SK-N-MC (cell line): ENCODE data around the gene LONP1.

Experiments
- DNase-seq: peaks from one replicate; pipeline ENCODE4 v3.0.0-alpha.2; 2011; ENCODE audit warnings: low read depth, low spot score
- H3K27ac ChIP-seq: fragments of 200-600 bp; sonication (generic); 2 replicates; pipeline ENCODE4 v1.5.1; 2016; ENCODE audit warnings: mixed run types
- H3K36me3 ChIP-seq: fragments of 200-600 bp; sonication (generic); 2 replicates; pipeline ENCODE4 v1.6.1; 2017; ENCODE audit warnings: antibody characterized with exemption, low read length, mixed read lengths; ENCODE audit not compliant: insufficient read depth
- H3K4me3 ChIP-seq: fragments of 200-600 bp; sonication (generic); 2 replicates; pipeline ENCODE4 v1.5.1; 2016
- H3K9ac ChIP-seq: fragments of 200-600 bp; sonication (generic); 2 replicates; pipeline ENCODE4 v1.8.0; 2017; ENCODE audit warnings: mixed run types, mixed read lengths; ENCODE audit not compliant: insufficient read length
- H3K9me3 ChIP-seq: fragments of 200-600 bp; sonication (generic); 2 replicates; pipeline ENCODE4 v1.6.1; 2017; ENCODE audit warnings: low read depth, mild to moderate bottlenecking, antibody characterized with exemption, low read length, moderate library complexity, mixed read lengths
- EZH2 ChIP-seq: fragments of 200-600 bp; sonication (generic); IDR thresholded peaks from one replicate; pipeline ENCODE4 v1.6.1; 2017; ENCODE audit warnings: antibody characterized with exemption
- FOXP2 ChIP-seq: optimal IDR thresholded peaks from 2 replicates; pipeline ENCODE3; 2011; ENCODE audit warnings: mild to moderate bottlenecking, moderate library complexity; ENCODE audit not compliant: insufficient read depth; ENCODE audit errors: extremely low read length, control extremely low read depth
- POLR2AphosphoS5 ChIP-seq: IDR thresholded peaks from 2 replicates; pipeline ENCODE4 v1.6.1; 2012; ENCODE audit warnings: mild to moderate bottlenecking, low read depth, low read length, borderline replicate concordance

LONP1 gene

DNA sequence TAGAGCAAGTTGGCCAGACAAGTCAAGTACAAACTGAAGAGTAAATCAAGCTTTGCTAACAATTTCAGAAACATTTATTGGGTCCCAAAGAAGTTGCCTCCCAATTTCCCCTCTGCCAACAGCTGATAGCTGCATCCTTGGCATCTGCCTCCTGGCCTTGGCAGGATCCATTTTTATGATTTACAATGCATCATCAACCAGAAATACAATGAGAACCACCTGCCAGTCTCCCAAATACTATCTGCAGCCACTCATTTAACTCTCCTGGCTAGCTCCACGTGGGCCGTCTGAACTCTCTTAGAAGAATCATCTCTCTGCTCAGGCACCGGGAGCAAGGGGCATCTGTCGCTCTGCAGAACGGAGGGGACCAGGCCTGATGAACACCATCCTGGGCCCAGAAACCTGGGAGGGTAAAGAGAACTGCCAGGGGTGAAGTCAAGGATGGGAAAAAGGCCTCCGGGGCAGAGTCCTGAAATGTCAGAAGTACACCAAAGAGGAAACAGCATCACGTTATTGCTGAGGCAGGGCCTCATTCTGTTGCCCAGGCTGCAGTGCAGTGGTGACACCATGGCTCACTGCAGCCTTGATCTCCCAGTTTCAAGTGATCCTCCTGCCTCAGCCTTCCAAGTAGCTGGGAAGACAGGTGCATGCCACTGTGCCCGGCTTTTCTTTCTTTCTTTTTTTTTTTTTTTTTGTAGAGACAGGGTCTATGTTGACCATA is 2.6 kb downstream of the LONP1 start:
- peak overlapping the region; percentile 98 for H3K27ac ChIP-seq
- TF ChIP-seq POLR2AphosphoS5 (no peak), FOXP2 (no peak), EZH2 (no peak)
- peak overlapping the region; percentile 100 for H3K9ac ChIP-seq
- H3K4me3 ChIP-seq = peak overlapping the region; percentile 96; the same call in 1 of the 2 replicates
- H3K9me3 ChIP-seq = no peaks in the 10 kb centered on the region
- no peak for DNase-seq
- peaks cover 48% of the 10 kb centered on the region for H3K36me3 ChIP-seq

DNA sequence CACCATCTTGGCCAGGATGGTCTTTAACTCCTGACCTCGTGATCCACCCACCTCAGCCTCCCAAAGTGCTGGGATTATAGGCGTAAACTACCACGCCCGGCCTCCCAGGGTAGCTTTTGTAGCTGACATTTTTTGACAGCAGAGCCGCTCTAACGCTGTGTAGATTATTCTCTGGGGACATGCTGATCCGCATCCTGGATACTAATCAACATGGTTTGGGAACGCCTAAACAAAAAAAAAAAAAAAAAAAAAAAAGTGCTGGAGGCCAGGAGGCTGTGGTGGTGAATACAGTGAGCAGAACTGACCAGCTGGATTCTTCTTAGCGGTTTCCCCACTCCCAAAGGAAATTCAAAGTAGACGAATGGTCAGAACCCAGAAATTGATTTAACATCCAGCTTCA is 5.1 kb downstream of the LONP1 start:
- Histone ChIP-seq H3K9ac (no peak overlapping the region), H3K27ac (no peak overlapping the region), H3K4me3 (no peak overlapping the region), H3K36me3 (peaks cover 71% of the 10 kb centered on the region), H3K9me3 (no peaks in the 10 kb centered on the region)
- DNase-seq = no peak
- TF ChIP-seq FOXP2 = no peak
- no peak for TF ChIP-seq EZH2
- no peak for TF ChIP-seq POLR2AphosphoS5

DNA sequence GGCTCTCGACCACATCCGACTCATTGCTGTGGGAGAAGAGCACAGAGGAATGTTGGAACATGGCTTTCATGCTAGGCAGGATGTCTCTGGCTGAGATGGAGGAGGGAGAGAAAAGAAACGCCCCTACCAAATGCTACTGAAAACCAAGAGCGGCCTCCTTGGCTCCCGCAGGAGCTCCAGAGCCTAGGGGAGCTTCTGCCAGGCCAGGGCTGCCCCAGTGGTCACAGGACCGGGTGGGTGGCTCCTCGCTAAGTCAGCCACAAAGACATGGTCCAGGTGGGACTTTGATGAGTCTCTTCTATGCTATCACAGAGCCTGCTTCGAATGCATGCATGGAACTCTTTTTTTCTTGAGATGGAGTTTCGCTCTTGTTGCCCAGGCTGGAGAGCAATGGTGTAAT is 6.7 kb downstream of the LONP1 start:
- Histone ChIP-seq H3K4me3 (no peak overlapping the region), H3K9ac (no peak overlapping the region), H3K9me3 (no peaks in the 10 kb centered on the region), H3K36me3 (peaks cover 77% of the 10 kb centered on the region), H3K27ac (no peak overlapping the region)
- TF ChIP-seq EZH2 (no peak), FOXP2 (no peak), POLR2AphosphoS5 (no peak)
- DNase-seq = no peak

DNA sequence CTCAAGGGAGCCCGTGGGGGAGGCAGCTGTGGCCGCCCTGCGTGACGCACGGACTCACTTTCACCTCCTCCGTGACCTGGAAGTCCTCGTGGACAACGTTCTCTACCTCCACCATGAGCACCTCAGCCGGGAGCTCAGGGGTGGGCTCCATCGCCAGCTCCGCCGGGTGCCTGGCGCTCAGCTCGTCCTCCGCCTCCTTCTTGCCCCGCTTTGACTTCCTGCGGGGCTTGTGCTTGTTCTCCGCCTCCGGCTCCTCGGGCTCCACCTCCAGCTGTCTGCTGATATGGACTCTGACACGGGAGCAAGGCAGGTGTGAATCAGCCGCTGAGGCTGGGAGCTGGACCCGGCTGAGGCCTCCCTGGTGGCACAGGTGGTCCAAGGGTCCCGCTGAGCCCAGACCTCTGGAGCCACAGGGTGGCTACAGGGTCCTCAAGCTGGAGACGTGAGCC is 8.2 kb downstream of the LONP1 start:
- H3K27ac ChIP-seq = no peak overlapping the region
- no peak for DNase-seq
- H3K9ac ChIP-seq = no peak overlapping the region
- H3K9me3 ChIP-seq = no peaks in the 10 kb centered on the region
- H3K36me3 ChIP-seq = peaks cover 77% of the 10 kb centered on the region
- no peak overlapping the region for H3K4me3 ChIP-seq
- no peak for TF ChIP-seq FOXP2
- TF ChIP-seq POLR2AphosphoS5 = no peak
- no peak for TF ChIP-seq EZH2

DNA sequence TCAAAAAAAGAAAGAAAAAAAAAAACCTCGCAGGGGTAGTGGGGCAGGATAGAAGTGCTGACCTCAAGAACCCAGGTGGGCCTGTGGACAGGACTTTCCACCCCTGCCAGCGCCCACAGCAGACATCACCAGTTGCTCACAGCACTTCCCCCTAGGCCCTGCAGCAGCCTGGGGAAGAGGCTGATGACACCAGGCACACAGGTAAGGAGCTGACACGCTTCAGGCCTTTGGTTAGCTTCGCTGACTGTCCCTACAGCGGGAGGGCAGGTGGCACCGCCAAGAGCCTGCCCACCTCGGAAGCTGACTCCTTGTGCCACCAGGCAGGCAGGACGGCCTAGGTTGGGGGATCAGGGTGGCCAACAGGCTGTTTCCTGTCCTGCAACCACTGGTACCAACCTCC is 8.9 kb downstream of the LONP1 start:
- no peak overlapping the region for H3K9ac ChIP-seq
- no peak overlapping the region for H3K27ac ChIP-seq
- DNase-seq = no peak
- peaks cover 77% of the 10 kb centered on the region for H3K36me3 ChIP-seq
- TF ChIP-seq EZH2 = no peak
- no peak for TF ChIP-seq FOXP2
- TF ChIP-seq POLR2AphosphoS5 = no peak
- no peak overlapping the region for H3K4me3 ChIP-seq
- no peaks in the 10 kb centered on the region for H3K9me3 ChIP-seq

DNA sequence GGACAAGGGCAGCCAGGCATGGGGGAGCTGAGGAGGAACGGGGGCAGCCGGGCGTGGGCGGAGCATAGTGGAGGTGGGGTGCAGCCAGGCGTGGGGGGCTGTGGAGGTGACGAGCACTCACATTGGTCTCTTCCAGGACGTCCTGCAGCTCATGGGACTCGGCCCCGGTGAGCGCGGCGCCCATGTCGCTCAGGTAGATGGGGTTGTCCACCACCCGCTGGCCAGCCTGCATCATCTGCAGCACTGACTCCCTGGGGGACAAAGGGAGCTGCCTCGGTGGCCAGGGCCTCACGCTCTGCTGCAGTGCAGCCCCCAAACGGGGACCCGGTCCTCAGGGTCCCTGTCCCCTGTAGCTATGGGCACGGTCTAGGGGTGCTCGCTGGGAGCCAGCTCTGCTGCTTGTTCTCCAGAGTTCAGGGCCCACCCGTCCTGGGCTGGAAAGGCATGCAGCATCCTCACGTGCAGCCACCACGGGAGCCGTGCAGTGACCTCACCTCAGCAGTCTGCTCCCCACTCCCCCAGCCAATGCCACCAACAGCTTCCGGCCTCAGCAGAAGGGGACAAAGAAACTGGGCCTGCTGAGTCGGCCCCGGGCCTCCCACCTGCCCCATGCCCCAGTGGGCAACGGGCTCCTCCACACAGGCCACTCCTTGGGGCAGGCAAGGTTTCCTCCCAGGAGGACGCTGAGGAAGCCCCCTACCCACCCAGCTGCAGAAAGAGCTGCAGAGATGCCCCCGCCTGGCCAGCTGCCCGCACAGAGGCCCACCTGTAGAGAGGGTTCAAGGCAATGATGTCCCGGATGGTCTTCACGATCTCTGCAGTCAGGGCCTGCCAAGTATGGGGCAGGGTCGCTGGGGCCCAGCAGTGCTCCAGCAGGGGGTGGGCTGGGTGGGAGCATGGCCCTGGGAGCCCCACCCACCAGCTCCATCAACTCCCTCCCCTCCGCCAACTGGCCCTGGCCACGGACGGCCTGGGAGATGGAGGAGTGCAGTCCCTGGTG is 12.1 kb downstream of the LONP1 start:
- TF ChIP-seq EZH2 = no peak
- no peak for TF ChIP-seq FOXP2
- no peak for TF ChIP-seq POLR2AphosphoS5
- Histone ChIP-seq H3K9ac (no peak overlapping the region), H3K27ac (no peak overlapping the region), H3K36me3 (peaks cover 83% of the 10 kb centered on the region), H3K4me3 (no peak overlapping the region), H3K9me3 (no peaks in the 10 kb centered on the region)
- DNase-seq = no peak

DNA sequence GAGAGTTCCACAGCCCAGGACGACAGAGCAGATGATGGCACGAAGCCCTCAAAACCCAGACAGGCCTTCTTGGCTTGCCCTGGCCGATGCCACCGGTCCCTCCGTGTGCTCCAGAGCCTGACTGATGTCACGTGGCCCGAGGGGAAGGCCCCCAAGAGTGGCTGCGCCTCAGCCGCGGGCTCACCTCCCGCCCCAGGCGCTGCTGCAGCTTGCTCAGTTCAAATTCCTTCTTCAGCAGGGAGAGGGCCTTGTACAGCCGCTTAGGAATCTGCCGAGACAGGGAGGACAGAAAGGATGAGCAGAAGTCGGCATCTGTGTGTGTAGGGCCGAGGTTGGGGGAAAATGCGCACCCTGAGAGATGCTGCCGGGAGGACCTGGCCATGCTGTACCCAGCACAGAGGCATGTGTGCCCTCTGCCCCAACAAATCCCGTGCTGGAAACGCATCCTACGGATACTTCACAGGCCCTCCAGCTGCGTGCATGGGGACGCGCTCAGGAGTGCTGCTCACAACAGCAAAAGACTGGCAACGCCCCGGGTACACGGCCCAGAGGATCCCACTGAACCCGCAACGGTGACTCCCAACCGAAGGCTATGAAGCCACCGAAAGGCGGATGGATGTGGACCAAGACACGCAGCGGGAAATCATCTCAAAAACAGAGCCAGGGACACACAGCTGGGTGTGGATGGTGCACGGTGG is 12.9 kb downstream of the LONP1 start:
- H3K9me3 ChIP-seq = no peaks in the 10 kb centered on the region
- TF ChIP-seq EZH2 (no peak), POLR2AphosphoS5 (no peak), FOXP2 (no peak)
- no peak for DNase-seq
- H3K9ac ChIP-seq = no peak overlapping the region
- H3K4me3 ChIP-seq = no peak overlapping the region
- peaks cover 75% of the 10 kb centered on the region for H3K36me3 ChIP-seq
- H3K27ac ChIP-seq = no peak overlapping the region

DNA sequence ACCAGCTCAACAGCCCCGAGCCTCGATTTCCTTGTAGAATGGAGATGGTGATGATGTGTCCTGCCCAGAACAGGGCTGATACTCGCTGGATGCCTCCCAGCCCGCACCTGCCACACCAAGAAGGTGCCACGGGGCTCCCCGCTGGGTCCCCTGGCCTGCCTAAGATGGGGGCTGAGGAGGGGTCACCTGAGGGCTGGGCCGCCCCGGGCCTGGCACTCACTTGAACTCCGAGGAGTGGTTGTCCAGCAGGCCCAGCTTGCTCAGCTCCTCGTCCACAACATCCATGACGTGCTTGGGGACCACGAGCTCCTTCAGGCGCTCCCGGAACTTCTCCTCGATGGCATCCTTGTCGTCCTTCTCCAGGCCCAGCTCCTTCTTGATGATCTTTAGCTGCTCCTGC is 14.4 kb downstream of the LONP1 start:
- H3K9ac ChIP-seq = no peak overlapping the region
- H3K36me3 ChIP-seq = peaks cover 68% of the 10 kb centered on the region
- no peak overlapping the region for H3K4me3 ChIP-seq
- TF ChIP-seq EZH2 (no peak), POLR2AphosphoS5 (no peak), FOXP2 (no peak)
- no peak for DNase-seq
- H3K9me3 ChIP-seq = no peaks in the 10 kb centered on the region
- no peak overlapping the region for H3K27ac ChIP-seq
